Natural killer cell (primary cell): ENCODE data around the gene MAEA. TPM values are rescaled to one million over a fixed set of nuclear protein-coding genes. Genes with fewer than 3 reads are reported as not detected.

Experiments
- ATAC-seq, 3 donors: fragments of 150-1000 bp in 2 of 3; fragments of 200-7000 bp in 1 of 3; cut with Tn5 transposase; 1 replicate in 1 of 3; 2 replicates in 2 of 3; pipeline ENCODE4 v1.10.0; 2021; ENCODE audit warnings: mild to moderate bottlenecking in 2 of 3, moderate library complexity in 2 of 3
- DNase-seq, 2 donors: peaks; one replicate each; pipeline versions ENCODE4 v3.0.0 to v3.0.0-alpha.2; 2013 to 2021; ENCODE audit warnings: mixed read lengths in 1 of 2
- H3K27ac ChIP-seq: one replicate; pipeline ENCODE4 v1.5.1; 2013; ENCODE audit warnings: mild to moderate bottlenecking, low read length
- H3K27me3 ChIP-seq: one replicate; pipeline ENCODE4 v1.6.1; 2013; ENCODE audit warnings: low read length; ENCODE audit not compliant: control insufficient read depth, insufficient read depth
- H3K36me3 ChIP-seq: one replicate; pipeline ENCODE4 v1.6.1; 2013; ENCODE audit warnings: low read length; ENCODE audit not compliant: control insufficient read depth, insufficient read depth
- H3K4me1 ChIP-seq: one replicate; pipeline ENCODE4 v1.6.1; 2013; ENCODE audit warnings: low read length; ENCODE audit not compliant: control insufficient read depth, insufficient read depth
- H3K4me3 ChIP-seq: one replicate; pipeline ENCODE4 v1.5.1; 2013; ENCODE audit warnings: low read length
- H3K9me3 ChIP-seq: one replicate; pipeline ENCODE4 v1.6.1; 2013; ENCODE audit warnings: low read length; ENCODE audit not compliant: control insufficient read depth, insufficient read depth
- H3K27ac Mint-ChIP-seq, 2 donors: one replicate each; pipeline ENCODE4 v1.8.0; 2022; ENCODE audit warnings: mild to moderate bottlenecking in 2 of 2, mixed read lengths in 2 of 2, moderate library complexity in 1 of 2
- H3K27me3 Mint-ChIP-seq, 2 donors: one replicate each; pipeline ENCODE4 v1.8.0; 2022; ENCODE audit warnings: low read depth in 2 of 2, mixed read lengths in 2 of 2
- H3K36me3 Mint-ChIP-seq: one replicate; pipeline ENCODE4 v1.8.0; 2022; ENCODE audit warnings: mixed read lengths
- H3K4me1 Mint-ChIP-seq, 2 donors: one replicate each; pipeline ENCODE4 v1.8.0; 2022; ENCODE audit warnings: mixed read lengths in 2 of 2
- H3K4me3 Mint-ChIP-seq: one replicate; pipeline ENCODE4 v1.8.0; 2022; ENCODE audit warnings: mild to moderate bottlenecking, moderate library complexity, mixed read lengths
- H3K9me3 Mint-ChIP-seq, 2 donors: one replicate each; pipeline ENCODE4 v1.8.0; 2022; ENCODE audit warnings: mixed read lengths in 2 of 2
- WGBS: methylation state at CpG from one replicate; pipeline ENCODE4 v1.1.7; 2013; ENCODE audit warnings: missing lambda C conversion rate; ENCODE audit not compliant: insufficient coverage; 5-methylcytosine and 5-hydroxymethylcytosine counted together
- intact Hi-C: fragments of 100-400 bp; cut with micrococcal nuclease; formaldehyde crosslinking; loops from one replicate; pipeline ENCODE4 v1.14.2; 2022
- total RNA-seq, 4 donors: library from RNA; stranded (reverse); fragments of 120-200 nt in 1 of 4; gene quantifications; one replicate each; pipeline versions ENCODE4 v1.2.3 to v1.2.4, GENCODE V29; 2013 to 2022
- TF ChIP-seq, protein P1 (sequence below): fragments of 200-600 bp; IDR thresholded peaks from one replicate; pipeline ENCODE4 v1.8.0; 2022; ENCODE audit warnings: antibody characterized with exemption

MAEA gene
- total RNA-seq, 3 donors from 2014 or later (not counting 1 experiment from before 2014, with no cell fraction given), result 63.5 to 89.2 (median 64.0) TPM

DNA sequence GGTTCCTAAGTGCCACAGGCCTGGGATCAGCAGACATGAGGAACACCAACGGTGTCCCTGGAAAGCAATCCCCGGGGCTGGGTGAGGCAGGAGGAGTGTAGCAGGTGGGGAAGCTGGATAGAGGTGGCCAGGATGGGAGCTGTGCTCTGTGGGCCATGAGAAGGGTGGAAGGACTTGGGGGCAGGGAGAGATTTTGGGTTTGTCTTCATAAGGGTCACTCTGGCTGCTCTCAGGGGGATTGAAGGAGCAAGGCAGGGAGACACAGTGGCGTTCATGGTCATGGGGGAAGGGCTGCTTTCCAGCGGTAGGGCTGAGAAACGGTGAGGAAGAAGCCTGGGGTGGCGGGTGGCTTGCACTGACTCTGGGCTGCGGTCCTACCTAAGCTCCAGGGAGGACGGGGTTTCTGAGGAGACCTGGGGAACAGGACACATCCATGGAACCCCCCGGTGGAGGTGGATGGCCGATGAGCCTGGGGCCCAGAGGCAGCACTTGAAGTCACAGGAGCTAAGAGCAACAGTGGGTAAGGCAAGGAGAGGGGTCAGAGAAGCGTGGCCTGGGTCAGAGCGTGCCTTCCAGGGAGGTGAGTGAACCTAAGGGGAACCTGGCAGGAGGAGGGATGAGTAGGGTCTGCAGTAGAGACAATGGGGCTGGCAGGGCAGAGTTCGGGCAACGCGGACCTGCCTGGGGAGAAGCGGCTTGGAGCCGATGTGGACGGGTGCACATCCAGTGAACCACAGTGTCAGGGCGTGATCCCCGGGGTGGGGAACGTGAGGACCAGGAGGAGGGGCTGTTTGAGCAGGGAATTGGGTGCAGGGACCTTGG is 28.4 kb upstream of the MAEA start:
- H3K27ac Mint-ChIP-seq, result peak overlapping the region in 1 of 2 donors; percentile 48
- ATAC-seq (no peak), DNase-seq (no peak)
- no peaks in the 10 kb centered on the region for H3K27me3 Mint-ChIP-seq
- H3K36me3 Mint-ChIP-seq, result peaks cover 4% of the 10 kb centered on the region
- no peaks in the 10 kb centered on the region for H3K9me3 Mint-ChIP-seq
- intact Hi-C loops, result no loop called here
- 96% methylated on average over 21 of the region's 21 CpGs for WGBS
- no peak overlapping the region for H3K27ac ChIP-seq
- no peak overlapping the region for H3K4me3 ChIP-seq
- H3K36me3 ChIP-seq, result no peaks in the 10 kb centered on the region
- H3K4me1 ChIP-seq, result no peaks in the 10 kb centered on the region
- TF ChIP-seq, protein P1, sequence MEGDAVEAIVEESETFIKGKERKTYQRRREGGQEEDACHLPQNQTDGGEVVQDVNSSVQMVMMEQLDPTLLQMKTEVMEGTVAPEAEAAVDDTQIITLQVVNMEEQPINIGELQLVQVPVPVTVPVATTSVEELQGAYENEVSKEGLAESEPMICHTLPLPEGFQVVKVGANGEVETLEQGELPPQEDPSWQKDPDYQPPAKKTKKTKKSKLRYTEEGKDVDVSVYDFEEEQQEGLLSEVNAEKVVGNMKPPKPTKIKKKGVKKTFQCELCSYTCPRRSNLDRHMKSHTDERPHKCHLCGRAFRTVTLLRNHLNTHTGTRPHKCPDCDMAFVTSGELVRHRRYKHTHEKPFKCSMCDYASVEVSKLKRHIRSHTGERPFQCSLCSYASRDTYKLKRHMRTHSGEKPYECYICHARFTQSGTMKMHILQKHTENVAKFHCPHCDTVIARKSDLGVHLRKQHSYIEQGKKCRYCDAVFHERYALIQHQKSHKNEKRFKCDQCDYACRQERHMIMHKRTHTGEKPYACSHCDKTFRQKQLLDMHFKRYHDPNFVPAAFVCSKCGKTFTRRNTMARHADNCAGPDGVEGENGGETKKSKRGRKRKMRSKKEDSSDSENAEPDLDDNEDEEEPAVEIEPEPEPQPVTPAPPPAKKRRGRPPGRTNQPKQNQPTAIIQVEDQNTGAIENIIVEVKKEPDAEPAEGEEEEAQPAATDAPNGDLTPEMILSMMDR, result no peak
- H3K4me3 Mint-ChIP-seq, result no peak overlapping the region
- H3K9me3 ChIP-seq, result no peaks in the 10 kb centered on the region
- H3K4me1 Mint-ChIP-seq, result peaks cover 0 to 16% of the 10 kb centered on the region in 2 donors
- H3K27me3 ChIP-seq, result no peaks in the 10 kb centered on the region

- 97% methylated on average over 3 of the region's 3 CpGs for WGBS
Measured at GRCh38 chr4:1264942-1265341, 24.7 kb upstream of the MAEA start.

GRCh38 chr4:1265351-1265750 is 24.3 kb upstream of the MAEA start:
- TF ChIP-seq, protein P1, result no peak
- H3K27me3 ChIP-seq, result no peaks in the 10 kb centered on the region
- peaks cover 7% of the 10 kb centered on the region for H3K4me1 ChIP-seq
- no peak overlapping the region for H3K4me3 Mint-ChIP-seq
- no peak for ATAC-seq
- peaks cover 9 to 23% of the 10 kb centered on the region in 2 donors for H3K4me1 Mint-ChIP-seq
- H3K27me3 Mint-ChIP-seq, result no peaks in the 10 kb centered on the region
- H3K36me3 ChIP-seq, result no peaks in the 10 kb centered on the region
- peaks cover 2% of the 10 kb centered on the region in 2 donors for H3K9me3 Mint-ChIP-seq
- 96% methylated on average over 11 of the region's 11 CpGs for WGBS
- H3K9me3 ChIP-seq, result no peaks in the 10 kb centered on the region
- intact Hi-C loops, result no loop called here
- no peaks in the 10 kb centered on the region for H3K36me3 Mint-ChIP-seq
- no peak overlapping the region for H3K27ac Mint-ChIP-seq
- no peak overlapping the region for H3K4me3 ChIP-seq
- H3K27ac ChIP-seq, result no peak overlapping the region
- DNase-seq, result no peak

More at GRCh38 chr4:1264942-1265341, 24.7 kb upstream of the MAEA start:
- H3K36me3 ChIP-seq, result no peaks in the 10 kb centered on the region
- TF ChIP-seq, protein P1, result no peak
- H3K27me3 Mint-ChIP-seq, result no peaks in the 10 kb centered on the region
- H3K9me3 ChIP-seq, result no peaks in the 10 kb centered on the region
- peaks cover 7% of the 10 kb centered on the region for H3K4me1 ChIP-seq
- H3K4me3 Mint-ChIP-seq, result no peak overlapping the region
- intact Hi-C loops, result no loop called here
- no peaks in the 10 kb centered on the region for H3K27me3 ChIP-seq
- DNase-seq (no peak), ATAC-seq (no peak)
- no peak overlapping the region for H3K27ac ChIP-seq
- no peak overlapping the region for H3K4me3 ChIP-seq
- H3K9me3 Mint-ChIP-seq, result no peaks in the 10 kb centered on the region
- peaks cover 9 to 26% of the 10 kb centered on the region in 2 donors for H3K4me1 Mint-ChIP-seq
- no peak overlapping the region for H3K27ac Mint-ChIP-seq
- H3K36me3 Mint-ChIP-seq, result no peaks in the 10 kb centered on the region
